HEK293 (cell line): Measurements from ENCODE around the gene POC1B.

Source experiments
- BCL11A ChIP-seq: fragments of 450-650 bp; formaldehyde crosslinking; IDR thresholded peaks from 2 replicates; pipeline ENCODE4 v1.5.1; 2016; ENCODE audit warnings: low read depth, missing biosample characterization, missing genetic modification characterization
- BCL11B ChIP-seq: fragments of 450-650 bp; formaldehyde crosslinking; IDR thresholded peaks from 2 replicates; pipeline ENCODE4 v1.5.1; 2016; ENCODE audit warnings: low read depth, missing biosample characterization, missing genetic modification characterization
- SP2 ChIP-seq: fragments of 450-650 bp; formaldehyde crosslinking; IDR thresholded peaks from 2 replicates; pipeline ENCODE4 v1.5.1; 2016; ENCODE audit warnings: missing biosample characterization, missing genetic modification characterization
- ZNF211 ChIP-seq: fragments of 450-650 bp; formaldehyde crosslinking; IDR thresholded peaks from 2 replicates; pipeline ENCODE4 v1.5.1; 2016; ENCODE audit warnings: low read depth, missing biosample characterization, missing genetic modification characterization
- ZNF785 ChIP-seq: fragments of 450-650 bp; formaldehyde crosslinking; IDR thresholded peaks from 2 replicates; pipeline ENCODE4 v1.5.1; 2016; ENCODE audit warnings: missing biosample characterization, missing genetic modification characterization
- ZSCAN16 ChIP-seq: fragments of 450-650 bp; formaldehyde crosslinking; IDR thresholded peaks from 2 replicates; pipeline ENCODE4 v1.5.1; 2016; ENCODE audit warnings: missing biosample characterization, missing genetic modification characterization
- TF ChIP-seq, protein P1 (sequence below): fragments of 450-650 bp; formaldehyde crosslinking; IDR thresholded peaks from 2 replicates; pipeline ENCODE4 v1.5.1; 2016; ENCODE audit warnings: missing biosample characterization, missing genetic modification characterization
- TF ChIP-seq, protein P2 (sequence below): sonication (generic); formaldehyde crosslinking; IDR thresholded peaks from 2 replicates; pipeline ENCODE4 v1.8.1; 2022; ENCODE audit warnings: mild to moderate bottlenecking, moderate library complexity, missing genetic modification reagents
- TF ChIP-seq, protein P3 (sequence below): fragments of 450-650 bp; formaldehyde crosslinking; IDR thresholded peaks from 2 replicates; pipeline ENCODE4 v1.5.1; 2016; ENCODE audit warnings: missing biosample characterization, missing genetic modification characterization

DNA sequence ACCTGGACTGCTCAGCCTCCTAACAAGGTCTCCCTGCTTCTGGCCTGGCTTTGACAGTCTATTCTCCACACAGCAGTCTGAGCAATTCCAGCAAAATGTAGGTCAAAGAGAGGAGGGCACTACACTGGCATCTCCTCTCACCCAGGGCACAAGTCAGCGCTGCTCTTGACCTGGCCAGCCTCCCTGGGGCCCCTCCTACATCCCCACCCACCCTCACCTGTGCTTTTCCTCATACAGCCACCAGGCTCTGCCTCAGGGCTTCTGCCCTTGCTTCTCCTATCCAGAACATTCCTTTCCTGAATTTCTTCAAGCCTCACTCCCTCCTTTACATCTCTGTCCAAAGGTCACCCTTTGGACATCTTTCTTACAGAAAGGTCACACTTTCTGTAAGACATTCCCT lies 34.9 kb downstream of the POC1B start:
- TF ChIP-seq SP2 (tag by site-specific recombination) (no peak), BCL11A (no peak), ZNF211 (no peak), ZSCAN16 (tag by site-specific recombination) (no peak), BCL11B (no peak), ZNF785 (tag by site-specific recombination) (no peak)
- TF ChIP-seq, protein P1, sequence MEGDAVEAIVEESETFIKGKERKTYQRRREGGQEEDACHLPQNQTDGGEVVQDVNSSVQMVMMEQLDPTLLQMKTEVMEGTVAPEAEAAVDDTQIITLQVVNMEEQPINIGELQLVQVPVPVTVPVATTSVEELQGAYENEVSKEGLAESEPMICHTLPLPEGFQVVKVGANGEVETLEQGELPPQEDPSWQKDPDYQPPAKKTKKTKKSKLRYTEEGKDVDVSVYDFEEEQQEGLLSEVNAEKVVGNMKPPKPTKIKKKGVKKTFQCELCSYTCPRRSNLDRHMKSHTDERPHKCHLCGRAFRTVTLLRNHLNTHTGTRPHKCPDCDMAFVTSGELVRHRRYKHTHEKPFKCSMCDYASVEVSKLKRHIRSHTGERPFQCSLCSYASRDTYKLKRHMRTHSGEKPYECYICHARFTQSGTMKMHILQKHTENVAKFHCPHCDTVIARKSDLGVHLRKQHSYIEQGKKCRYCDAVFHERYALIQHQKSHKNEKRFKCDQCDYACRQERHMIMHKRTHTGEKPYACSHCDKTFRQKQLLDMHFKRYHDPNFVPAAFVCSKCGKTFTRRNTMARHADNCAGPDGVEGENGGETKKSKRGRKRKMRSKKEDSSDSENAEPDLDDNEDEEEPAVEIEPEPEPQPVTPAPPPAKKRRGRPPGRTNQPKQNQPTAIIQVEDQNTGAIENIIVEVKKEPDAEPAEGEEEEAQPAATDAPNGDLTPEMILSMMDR = no peak
- TF ChIP-seq, protein P2, sequence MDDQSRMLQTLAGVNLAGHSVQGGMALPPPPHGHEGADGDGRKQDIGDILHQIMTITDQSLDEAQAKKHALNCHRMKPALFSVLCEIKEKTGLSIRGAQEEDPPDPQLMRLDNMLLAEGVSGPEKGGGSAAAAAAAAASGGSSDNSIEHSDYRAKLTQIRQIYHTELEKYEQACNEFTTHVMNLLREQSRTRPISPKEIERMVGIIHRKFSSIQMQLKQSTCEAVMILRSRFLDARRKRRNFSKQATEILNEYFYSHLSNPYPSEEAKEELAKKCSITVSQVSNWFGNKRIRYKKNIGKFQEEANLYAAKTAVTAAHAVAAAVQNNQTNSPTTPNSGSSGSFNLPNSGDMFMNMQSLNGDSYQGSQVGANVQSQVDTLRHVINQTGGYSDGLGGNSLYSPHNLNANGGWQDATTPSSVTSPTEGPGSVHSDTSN (CRISPR knock-in tag) = no peak
- TF ChIP-seq, protein P3, sequence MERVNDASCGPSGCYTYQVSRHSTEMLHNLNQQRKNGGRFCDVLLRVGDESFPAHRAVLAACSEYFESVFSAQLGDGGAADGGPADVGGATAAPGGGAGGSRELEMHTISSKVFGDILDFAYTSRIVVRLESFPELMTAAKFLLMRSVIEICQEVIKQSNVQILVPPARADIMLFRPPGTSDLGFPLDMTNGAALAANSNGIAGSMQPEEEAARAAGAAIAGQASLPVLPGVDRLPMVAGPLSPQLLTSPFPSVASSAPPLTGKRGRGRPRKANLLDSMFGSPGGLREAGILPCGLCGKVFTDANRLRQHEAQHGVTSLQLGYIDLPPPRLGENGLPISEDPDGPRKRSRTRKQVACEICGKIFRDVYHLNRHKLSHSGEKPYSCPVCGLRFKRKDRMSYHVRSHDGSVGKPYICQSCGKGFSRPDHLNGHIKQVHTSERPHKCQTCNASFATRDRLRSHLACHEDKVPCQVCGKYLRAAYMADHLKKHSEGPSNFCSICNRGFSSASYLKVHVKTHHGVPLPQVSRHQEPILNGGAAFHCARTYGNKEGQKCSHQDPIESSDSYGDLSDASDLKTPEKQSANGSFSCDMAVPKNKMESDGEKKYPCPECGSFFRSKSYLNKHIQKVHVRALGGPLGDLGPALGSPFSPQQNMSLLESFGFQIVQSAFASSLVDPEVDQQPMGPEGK (tag by site-specific recombination) = no peak
